ENCODE data around the gene KLHL29.

- TF ChIP-seq POLR2A (IDR thresholded peaks at IDR 0.05) (no peak), CTCF (IDR thresholded peaks at IDR 0.05) (no peak)
These were observed 15.7 kb downstream of the KLHL29 start for GRCh38 chr2:23400703-23401102.
